Measurements from ENCODE around the gene PLEKHA6.

PLEKHA6 gene

DNA sequence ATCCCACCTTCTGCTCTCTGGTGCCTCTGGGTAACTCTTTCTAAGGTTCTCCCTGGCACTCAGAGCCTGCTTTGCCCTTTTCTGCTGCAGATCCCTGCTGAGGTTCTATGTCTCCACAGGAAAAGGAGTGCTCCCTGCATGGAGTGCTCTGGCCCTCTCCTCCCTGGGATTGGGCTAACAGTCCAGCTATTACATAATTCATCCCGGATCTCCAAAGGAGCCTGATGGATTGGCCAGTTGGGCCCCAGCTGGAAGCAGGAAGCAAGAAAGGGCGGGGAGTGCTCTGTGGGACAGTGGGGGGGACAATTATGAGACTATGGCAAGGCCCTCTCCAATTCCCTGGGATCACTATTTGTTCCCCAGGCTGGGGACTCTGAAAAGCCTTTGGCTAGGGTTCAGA is 94.1 kb downstream of the PLEKHA6 start:
- H3K4me1 ChIP-seq (ENCODE audit: insufficient read depth, poor library complexity, severe bottlenecking) = no peaks in the 10 kb centered on the region
- no peak for DNase-seq (ENCODE audit: low spot score)
- no peak for ATAC-seq (ENCODE audit: low read depth)
- no peaks in the 10 kb centered on the region for H3K9me3 ChIP-seq (ENCODE audit: severe bottlenecking)
- no peak overlapping the region for H3K4me3 ChIP-seq (ENCODE audit: severe bottlenecking)
- TF ChIP-seq, protein P1, sequence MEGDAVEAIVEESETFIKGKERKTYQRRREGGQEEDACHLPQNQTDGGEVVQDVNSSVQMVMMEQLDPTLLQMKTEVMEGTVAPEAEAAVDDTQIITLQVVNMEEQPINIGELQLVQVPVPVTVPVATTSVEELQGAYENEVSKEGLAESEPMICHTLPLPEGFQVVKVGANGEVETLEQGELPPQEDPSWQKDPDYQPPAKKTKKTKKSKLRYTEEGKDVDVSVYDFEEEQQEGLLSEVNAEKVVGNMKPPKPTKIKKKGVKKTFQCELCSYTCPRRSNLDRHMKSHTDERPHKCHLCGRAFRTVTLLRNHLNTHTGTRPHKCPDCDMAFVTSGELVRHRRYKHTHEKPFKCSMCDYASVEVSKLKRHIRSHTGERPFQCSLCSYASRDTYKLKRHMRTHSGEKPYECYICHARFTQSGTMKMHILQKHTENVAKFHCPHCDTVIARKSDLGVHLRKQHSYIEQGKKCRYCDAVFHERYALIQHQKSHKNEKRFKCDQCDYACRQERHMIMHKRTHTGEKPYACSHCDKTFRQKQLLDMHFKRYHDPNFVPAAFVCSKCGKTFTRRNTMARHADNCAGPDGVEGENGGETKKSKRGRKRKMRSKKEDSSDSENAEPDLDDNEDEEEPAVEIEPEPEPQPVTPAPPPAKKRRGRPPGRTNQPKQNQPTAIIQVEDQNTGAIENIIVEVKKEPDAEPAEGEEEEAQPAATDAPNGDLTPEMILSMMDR (IDR thresholded peaks at IDR 0.05; ENCODE audit: poor library complexity, severe bottlenecking) = no peak
- H3K36me3 ChIP-seq (ENCODE audit: low read depth) = no peaks in the 10 kb centered on the region
- H3K27me3 ChIP-seq (ENCODE audit: insufficient read depth, poor library complexity, severe bottlenecking) = no peaks in the 10 kb centered on the region
- H3K27ac ChIP-seq (ENCODE audit: poor library complexity, severe bottlenecking) = no peak overlapping the region

DNA sequence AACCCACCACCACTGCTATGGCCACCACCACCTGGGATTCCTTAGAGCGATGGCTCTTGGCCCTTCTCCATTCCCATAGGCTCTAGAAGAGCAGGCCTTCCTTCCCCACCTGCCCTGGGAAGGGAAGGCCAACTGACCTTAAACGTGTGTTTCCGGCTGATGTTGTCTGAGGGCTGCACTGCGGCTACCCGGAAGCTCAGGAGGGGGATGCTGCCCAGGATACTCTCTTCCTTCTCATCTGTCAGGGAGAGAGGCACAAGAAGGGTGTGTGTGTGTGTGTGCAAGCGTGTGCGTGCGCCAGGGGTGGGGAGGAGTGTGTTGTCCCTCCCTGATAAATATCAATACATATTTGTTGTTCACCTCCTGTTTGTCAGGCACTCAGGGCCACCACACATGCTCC is 94.9 kb downstream of the PLEKHA6 start:
- H3K4me1 ChIP-seq (ENCODE audit: insufficient read depth, poor library complexity, severe bottlenecking) = no peaks in the 10 kb centered on the region
- no peak overlapping the region for H3K27ac ChIP-seq (ENCODE audit: poor library complexity, severe bottlenecking)
- H3K9me3 ChIP-seq (ENCODE audit: severe bottlenecking) = no peaks in the 10 kb centered on the region
- ATAC-seq (ENCODE audit: low read depth) (no peak), DNase-seq (ENCODE audit: low spot score) (no peak)
- no peak overlapping the region for H3K4me3 ChIP-seq (ENCODE audit: severe bottlenecking)
- TF ChIP-seq, protein P1 (IDR thresholded peaks at IDR 0.05; ENCODE audit: poor library complexity, severe bottlenecking) = no peak
- H3K36me3 ChIP-seq (ENCODE audit: low read depth) = no peaks in the 10 kb centered on the region
- no peaks in the 10 kb centered on the region for H3K27me3 ChIP-seq (ENCODE audit: insufficient read depth, poor library complexity, severe bottlenecking)

GRCh38 chr1:204263254-204263910 is 96.3 kb downstream of the PLEKHA6 start:
- H3K36me3 ChIP-seq (ENCODE audit: low read depth) = no peaks in the 10 kb centered on the region
- DNase-seq (ENCODE audit: low spot score) (no peak), ATAC-seq (ENCODE audit: low read depth) (no peak)
- H3K9me3 ChIP-seq (ENCODE audit: severe bottlenecking) = no peaks in the 10 kb centered on the region
- no peaks in the 10 kb centered on the region for H3K27me3 ChIP-seq (ENCODE audit: insufficient read depth, poor library complexity, severe bottlenecking)
- no peak overlapping the region for H3K27ac ChIP-seq (ENCODE audit: poor library complexity, severe bottlenecking)
- H3K4me1 ChIP-seq (ENCODE audit: insufficient read depth, poor library complexity, severe bottlenecking) = no peaks in the 10 kb centered on the region
- no peak overlapping the region for H3K4me3 ChIP-seq (ENCODE audit: severe bottlenecking)
- TF ChIP-seq, protein P1 (IDR thresholded peaks at IDR 0.05; ENCODE audit: poor library complexity, severe bottlenecking) = no peak

GRCh38 chr1:204262506-204263253 is 97.0 kb downstream of the PLEKHA6 start:
- no peaks in the 10 kb centered on the region for H3K27me3 ChIP-seq (ENCODE audit: insufficient read depth, poor library complexity, severe bottlenecking)
- TF ChIP-seq, protein P1 (IDR thresholded peaks at IDR 0.05; ENCODE audit: poor library complexity, severe bottlenecking) = no peak
- no peak overlapping the region for H3K27ac ChIP-seq (ENCODE audit: poor library complexity, severe bottlenecking)
- H3K9me3 ChIP-seq (ENCODE audit: severe bottlenecking) = no peaks in the 10 kb centered on the region
- no peak for DNase-seq (ENCODE audit: low spot score)
- H3K36me3 ChIP-seq (ENCODE audit: low read depth) = no peaks in the 10 kb centered on the region
- no peak overlapping the region for H3K4me3 ChIP-seq (ENCODE audit: severe bottlenecking)
- no peak for ATAC-seq (ENCODE audit: low read depth)
- H3K4me1 ChIP-seq (ENCODE audit: insufficient read depth, poor library complexity, severe bottlenecking) = no peaks in the 10 kb centered on the region
